Skin epidermis (tissue), 12 donors: ENCODE measurements around the gene OR52K1.

Experiments used
- H3K27ac ChIP-seq, 21 experiments: fragments of 200-600 bp; sonication (generic) in 11 of 21; one replicate each; pipeline ENCODE4 v1.5.0; 2020; ENCODE audit warnings: mild to moderate bottlenecking in 3 of 21, inconsistent platforms in 2 of 21, moderate library complexity in 2 of 21
- H3K4me3 ChIP-seq, 7 experiments: fragments of 200-600 bp; sonication (generic) in 2 of 7; one replicate each; pipeline ENCODE4 v1.5.0; 2020; ENCODE audit warnings: inconsistent platforms in 2 of 7, mild to moderate bottlenecking in 2 of 7, moderate library complexity in 1 of 7

Gene OR52K1

DNA sequence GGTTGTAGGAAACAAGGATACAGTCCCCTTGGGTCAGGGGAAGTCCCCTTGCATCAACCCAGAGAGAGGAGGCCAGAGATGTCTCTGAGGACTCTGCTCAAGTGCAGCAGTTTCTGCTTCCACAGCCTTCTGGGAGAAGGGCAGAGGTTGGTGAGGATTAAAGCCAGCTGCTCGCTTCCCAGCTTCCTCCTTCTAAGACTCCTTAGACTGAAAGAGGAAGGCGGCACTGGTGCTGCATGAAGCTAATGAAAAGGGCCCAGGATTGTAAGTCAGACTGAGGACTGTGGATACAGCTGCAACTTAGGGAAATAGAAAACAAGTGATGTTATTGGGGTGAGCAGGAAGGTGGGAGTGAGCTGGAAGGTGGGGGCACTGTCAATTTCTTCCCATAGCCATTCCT, at the start of gene OR52K1:
Gene OR52K1, plus strand, starts transcription at position 202 of the 400 bp plus-strand sequence. CDS start 6,255 bp downstream, outside the sequence.
- no peak within 1 kb of the TSS for H3K4me3 ChIP-seq
- no peak within 1 kb of the TSS for H3K27ac ChIP-seq

DNA sequence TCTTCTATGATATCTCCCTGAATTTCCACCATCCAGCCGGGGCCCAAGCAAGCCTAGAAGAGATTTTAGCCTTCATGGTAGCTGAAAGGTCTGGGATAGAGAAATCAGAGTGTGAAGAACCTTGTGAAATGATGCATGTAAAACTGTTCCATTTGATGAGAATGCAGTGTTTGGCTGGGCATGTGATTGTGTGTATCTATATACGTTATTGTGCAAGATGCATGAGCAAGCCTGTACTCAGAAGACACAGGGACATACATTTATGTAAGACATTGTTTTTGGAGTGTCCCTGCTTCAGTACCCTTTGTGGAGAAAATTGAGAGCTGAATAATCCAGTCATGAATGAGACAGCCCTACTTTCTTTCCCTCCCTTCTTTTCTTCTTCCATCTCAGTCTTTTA, 48.6 kb upstream of the OR52K1 start:
- no peak overlapping the region for H3K27ac ChIP-seq

DNA sequence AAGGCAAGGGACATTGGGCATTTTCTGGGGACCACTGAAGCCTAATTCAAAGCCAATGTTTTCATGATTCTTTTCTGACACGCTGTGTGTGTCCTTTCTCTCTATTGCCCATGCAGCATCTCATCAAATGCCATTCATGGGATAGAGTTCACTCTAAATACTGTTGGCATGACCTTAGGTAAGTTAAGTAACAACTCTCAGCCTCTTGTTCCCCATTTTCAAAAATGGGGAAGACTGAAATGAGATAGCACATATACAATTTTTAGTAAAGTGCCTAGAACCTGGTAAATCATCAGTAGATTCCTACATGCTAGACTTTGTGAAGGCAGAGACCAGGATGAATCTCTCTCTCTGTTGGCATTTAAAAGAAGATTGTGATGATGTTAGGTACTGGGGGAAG, 46.0 kb upstream of the OR52K1 start:
- no peak overlapping the region for H3K27ac ChIP-seq

More for the DNA sequence above, 48.6 kb upstream of the OR52K1 start:
- H3K4me3 ChIP-seq = no peak overlapping the region

DNA sequence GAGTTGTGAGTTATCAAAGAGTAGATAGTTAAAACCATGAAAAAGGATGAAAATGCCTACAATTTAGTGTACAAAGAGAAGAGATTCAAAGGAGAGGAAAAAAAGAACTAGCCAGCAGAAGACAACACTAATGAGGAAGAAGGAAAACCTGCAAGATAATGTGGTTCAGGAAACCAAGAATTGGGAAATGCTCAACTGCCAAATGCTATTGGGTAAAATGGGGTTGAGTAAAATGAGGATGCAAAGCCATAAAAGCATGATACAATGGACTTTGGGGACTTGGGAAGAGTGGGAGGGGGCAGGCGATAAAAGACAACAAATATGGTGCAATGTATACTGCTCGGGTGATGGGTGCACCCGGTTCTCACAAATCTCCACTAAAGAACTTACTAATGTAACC, 40.9 kb upstream of the OR52K1 start:
- H3K4me3 ChIP-seq = no peak overlapping the region
- no peak overlapping the region for H3K27ac ChIP-seq

More for the DNA sequence above, 46.0 kb upstream of the OR52K1 start:
- H3K4me3 ChIP-seq = no peak overlapping the region

DNA sequence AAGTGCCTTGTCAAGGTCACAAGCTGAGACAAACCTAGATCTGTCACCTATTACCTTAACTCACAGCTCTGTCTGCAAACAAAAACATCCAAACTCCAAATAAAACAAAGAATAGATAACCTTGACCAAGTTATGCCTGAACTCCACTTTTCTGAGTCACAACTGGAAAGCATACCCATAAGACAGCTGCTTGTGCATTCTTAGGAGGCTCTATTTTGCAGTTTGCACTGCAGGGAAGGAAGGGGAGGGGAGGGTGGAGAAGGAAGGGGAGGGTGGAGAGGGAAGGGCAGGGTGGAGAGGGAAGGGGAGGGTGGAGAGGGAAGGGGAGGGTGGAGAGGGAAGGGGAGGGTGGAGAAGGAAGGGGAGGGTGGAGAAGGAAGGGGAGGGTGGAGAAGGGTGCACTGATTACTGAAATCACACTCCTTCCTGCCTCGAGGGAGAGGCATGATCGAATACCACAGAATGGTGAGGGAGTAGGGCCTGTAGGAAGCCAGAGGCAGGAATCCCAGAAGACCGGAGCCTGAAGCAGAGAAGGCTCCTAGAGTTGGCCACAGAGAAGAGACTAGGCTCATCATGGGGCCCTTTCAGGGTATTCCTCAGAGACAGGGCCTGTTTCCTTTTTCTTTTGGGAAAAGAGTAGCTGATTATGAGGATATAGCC, 39.1 kb upstream of the OR52K1 start:
- Histone ChIP-seq H3K4me3 (no peak overlapping the region), H3K27ac (no peak overlapping the region)

DNA sequence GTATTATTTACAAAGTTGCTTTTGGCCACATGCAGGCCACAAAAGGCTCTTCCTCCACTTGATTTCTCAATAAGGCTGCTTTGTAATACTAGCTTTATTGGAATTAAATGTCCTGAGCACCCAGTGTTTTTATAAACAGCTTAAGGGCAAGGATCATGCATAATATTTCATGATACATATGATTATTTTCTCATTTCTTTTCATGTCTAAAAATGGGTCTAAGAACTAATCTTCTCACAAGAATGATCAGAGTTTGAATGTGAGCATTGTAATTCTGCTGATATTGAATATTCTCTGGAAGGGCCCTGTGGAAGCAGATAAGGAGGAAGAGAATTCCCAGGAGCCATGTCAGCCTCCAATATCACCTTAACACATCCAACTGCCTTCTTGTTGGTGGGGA, 33.5 kb upstream of the OR52K1 start, which contains the start of gene OR52K2:
Gene OR52K2, plus strand, starts transcription at position 301 of the 400 bp plus-strand sequence. Its CDS starts 45 bp downstream, at position 346.
- Histone ChIP-seq H3K27ac (no peak within 1 kb of the TSS), H3K4me3 (no peak within 1 kb of the TSS)

DNA sequence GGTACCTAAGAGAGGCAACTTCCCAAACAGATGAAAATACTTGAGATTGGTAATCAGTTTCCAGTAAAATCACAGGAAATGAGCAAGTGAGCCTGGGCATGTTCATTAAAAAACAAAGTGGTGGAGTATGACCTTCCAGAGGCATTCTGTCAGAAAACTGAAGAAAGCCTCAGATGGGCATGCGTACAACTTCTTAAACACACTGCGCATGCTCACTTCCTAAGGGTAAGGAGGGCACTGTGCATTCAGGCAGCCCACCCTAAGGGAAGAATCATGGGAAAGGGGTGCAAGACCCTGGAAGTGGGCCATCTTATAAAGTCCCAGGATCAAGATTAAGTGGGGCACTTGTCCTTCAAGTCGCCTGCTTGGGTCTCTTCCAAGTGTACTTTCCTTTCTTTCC, 29.3 kb upstream of the OR52K1 start:
- Histone ChIP-seq H3K4me3 (no peak overlapping the region), H3K27ac (no peak overlapping the region)

DNA sequence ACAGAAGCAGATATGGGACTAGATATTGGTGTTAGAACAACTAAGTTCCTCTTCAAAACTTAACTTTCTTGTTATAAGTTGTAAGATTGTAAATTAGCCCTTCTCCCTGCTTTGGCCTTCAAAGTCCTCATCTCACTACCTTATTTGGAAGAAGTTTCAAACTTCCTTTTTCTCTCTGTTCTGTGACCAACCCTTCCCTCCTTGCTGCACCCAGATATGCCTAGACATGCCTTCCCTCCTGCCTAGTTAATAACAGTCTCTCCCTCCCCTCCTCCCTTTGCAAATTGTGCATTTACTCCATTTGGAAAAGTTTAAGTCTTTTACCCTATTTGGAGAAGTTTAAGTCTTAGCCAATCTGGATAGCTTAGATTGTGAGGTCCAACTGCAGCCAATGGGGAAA, 28.4 kb upstream of the OR52K1 start:
- Histone ChIP-seq H3K27ac (peak overlapping the region in 2 of 21 experiments; percentile 1 to 6), H3K4me3 (no peak overlapping the region)

DNA sequence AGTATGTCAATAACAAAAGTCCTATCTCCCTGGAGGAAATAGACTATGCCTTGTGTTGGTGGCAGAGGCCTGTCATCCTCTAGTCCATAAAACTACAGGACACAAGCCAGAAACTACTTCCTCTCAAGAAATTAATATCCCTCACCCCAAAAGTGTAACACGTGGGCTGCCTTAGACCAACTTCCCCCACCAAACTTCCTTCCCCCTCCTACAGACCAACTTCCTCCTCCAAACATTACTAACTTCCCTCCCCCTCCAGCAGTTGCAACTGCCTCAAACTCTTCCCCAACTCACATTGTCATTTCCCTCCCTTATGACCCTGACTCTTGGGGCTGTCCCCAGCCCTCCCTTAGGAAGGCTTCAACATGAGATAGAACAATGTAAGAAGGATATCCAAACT, 27.0 kb upstream of the OR52K1 start:
- peak overlapping the region in 1 of 21 experiments; percentile 50 for H3K27ac ChIP-seq

DNA sequence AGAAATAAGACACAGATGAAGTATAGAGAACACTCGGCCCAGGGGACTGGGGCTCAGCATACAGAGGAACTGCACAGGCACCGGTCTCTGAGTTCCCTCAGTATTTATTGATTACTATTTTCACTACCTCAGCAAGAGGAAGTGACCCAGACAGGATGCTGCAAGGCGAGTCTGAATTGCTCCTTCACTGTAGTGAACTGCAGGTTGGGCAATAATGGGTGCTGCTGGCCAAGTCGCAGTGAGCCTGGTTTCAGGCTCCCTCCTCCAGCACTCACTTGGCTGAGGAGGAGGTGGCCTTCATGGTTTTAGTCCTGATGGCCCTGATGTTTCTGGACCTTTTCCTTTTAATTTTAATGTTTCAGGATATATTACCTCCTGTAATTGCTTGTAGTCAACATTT, 22.9 kb upstream of the OR52K1 start:
- Histone ChIP-seq H3K4me3 (no peak overlapping the region), H3K27ac (no peak overlapping the region)

More for the DNA sequence above, 27.0 kb upstream of the OR52K1 start:
- H3K4me3 ChIP-seq = no peak overlapping the region

DNA sequence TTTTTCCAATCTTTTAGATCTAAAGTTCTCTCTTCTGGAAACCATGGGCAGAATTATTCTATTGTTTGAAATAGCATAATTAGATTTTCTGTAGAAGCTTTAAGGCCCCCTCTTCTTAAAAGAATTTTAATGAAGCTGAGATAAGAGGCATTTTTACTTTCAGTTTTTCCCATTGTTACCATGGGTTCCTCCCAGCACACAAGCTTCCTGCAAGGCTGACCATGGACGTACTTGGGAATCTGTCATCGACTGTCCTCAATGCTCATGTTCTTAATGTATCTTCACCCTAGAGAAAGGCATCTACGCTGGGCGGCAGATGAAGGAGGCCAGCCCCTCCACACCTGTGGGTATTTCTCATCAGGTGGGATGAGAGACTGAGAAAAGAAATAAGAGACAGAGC, 22.3 kb upstream of the OR52K1 start:
- H3K4me3 ChIP-seq = no peak overlapping the region
- H3K27ac ChIP-seq = no peak overlapping the region

DNA sequence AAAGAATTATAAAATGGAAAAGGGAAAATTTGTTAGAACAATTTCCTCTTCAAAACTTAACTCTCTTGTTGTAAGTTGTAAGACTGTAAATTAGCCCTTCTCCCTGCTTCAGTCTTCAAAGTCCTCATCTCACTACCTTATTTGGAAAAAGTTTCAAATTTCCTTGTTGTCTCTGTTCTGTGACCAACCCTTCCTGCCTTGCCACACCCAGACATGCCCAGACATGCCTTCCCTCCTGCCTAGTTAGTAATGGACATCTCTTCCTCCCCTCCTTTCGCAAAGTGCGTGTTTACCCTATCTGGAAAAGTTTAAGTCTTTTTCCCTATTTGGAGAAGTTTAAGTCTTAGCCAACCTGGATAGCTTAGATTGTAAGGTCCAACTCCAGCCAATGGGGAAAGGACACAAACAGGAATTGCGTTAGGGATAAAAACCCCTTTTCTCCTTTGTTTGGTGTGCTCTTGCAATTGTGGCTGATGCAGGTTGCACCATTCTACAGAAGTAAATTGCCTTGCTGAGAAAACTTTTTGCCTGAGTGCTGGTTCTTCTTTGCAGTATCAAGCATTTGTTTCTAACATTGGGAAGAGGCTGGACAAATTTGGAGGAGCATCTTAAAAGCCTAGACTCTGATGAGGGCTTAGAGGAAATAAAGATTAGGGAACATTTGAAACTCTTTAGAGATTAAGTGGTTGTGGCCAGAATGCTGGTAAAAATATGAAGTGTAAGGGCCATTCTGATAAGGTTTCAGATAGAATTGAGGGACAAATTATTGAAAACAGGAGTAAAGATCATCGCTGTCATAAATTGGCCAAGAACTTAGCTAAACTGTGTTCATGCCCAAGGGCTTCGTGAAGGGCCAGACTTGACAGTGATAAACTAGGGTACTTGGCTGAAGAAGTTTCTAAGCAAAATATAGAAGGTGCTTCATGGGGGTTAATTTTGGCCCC, 18.0 kb upstream of the OR52K1 start:
- H3K27ac ChIP-seq = no peak overlapping the region
- no peak overlapping the region for H3K4me3 ChIP-seq

DNA sequence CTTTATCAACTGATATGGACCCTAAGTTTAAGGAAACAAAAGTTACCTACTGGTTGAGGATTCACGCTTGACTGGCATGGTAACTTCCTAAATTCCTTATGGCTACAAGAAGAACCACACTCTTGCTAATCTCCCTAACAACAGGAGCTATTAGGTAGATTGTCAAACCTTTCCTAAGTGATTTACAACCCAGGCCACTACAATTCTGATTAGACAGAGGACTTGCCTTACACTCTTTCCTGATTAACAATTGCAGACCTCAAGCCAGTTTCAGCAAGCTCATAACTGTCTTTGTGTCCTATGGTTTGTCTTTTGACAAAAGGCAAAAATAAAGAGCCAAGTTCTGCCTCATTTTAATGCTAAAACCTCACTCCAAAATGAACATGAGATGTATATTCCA, 17.0 kb upstream of the OR52K1 start:
- Histone ChIP-seq H3K4me3 (no peak overlapping the region), H3K27ac (no peak overlapping the region)

DNA sequence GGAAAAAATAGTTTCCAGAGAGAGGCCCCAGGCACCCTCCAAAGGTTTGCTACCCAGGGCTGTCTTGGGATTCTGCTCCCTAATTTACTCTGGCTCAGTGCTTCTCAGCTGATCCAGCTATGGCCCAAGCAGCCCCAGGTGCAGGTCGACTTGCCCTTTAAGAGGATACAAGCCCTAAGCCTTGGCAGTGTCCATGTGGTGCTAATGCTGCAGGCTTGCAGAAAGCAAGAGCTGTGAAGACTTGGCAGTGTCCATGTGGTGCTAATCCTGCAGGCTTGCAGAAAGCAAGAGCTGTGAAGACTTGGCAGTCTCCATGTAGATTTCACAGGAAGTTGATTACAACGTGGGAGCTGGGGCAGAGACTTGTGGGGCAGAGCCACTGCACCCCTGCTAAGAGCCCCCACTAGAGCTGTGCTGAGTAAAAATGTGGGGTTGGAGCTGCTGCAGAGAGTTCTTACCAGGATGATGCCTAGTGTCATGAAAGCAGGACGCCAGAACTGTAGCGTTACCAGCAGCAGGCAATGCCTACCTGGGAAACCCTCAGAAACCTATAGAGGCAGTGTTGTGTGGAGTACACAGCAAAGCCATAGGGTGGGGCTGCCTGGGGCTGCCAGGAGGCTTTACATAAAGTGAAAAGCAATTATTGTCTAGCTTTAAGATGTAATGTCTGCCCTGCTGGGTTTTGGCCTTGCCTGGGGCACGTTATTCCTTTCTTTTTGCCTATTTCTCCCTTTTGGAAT, 16.1 kb upstream of the OR52K1 start:
- Histone ChIP-seq H3K27ac (no peak overlapping the region), H3K4me3 (no peak overlapping the region)

DNA sequence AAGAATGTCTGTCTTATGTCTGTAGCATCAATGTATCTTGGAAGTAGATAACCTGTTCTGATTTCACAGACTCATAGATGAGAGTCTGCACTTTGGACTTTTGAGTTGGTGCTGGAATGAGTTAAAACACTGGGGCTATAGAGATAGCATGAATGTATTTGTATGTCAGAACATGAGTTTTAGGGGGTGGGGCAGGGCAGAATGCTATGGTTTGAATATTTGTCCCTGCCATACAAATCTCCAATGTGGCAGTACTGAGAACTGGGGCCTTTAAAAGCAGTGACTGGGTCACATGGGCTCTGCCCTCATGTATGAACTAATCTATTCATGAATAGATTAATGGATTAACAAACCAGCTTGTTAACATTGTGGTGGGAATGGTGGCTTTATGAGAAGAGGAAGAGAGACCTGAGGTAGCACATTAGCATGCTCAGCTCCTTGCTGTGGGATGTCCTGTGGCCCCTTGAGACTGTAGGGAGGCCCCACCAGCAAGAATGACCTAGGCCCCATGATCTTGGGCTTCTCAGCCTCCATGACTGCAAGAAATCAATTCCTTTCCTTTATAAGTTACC, 15.5 kb upstream of the OR52K1 start:
- Histone ChIP-seq H3K27ac (no peak overlapping the region), H3K4me3 (no peak overlapping the region)

DNA sequence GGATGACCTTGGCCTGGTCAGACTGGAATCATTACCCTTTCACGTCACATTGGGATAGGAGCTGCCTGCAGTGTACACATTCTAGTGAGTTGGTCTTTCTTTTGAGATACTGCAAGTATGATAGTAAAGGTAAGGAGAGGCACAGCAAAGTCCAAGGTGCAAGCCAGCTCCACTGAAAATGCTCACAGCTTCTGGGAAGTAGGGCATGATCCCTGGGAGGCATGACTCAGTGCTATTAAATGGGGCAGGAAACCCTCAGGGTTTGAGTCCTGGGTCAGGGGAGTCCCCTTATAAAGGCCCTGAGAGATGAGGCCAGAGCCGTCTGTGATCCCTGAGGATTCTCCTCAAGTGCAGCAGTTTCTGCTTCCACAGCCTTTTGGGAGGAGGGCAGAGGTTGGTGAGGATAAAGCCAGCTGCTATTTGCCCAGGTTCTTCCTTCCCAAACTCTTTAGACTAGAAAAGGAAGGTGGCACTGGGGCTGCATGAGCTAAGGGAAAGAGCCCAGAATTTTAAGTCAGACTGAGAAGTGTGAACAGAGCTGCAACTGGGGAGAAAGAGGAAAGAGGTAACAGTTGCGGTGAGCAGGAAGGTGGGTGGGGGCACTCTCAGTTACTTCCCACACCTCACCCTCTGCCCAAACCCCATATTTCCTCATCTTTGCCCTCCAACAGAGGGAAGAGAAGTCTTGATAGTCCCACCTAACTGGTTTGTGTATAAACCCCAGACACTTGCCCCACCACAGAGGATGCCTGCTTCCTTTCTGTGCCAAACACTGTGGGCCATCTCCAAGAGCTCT, 14.4 kb upstream of the OR52K1 start:
- H3K4me3 ChIP-seq = no peak overlapping the region
- H3K27ac ChIP-seq = no peak overlapping the region

DNA sequence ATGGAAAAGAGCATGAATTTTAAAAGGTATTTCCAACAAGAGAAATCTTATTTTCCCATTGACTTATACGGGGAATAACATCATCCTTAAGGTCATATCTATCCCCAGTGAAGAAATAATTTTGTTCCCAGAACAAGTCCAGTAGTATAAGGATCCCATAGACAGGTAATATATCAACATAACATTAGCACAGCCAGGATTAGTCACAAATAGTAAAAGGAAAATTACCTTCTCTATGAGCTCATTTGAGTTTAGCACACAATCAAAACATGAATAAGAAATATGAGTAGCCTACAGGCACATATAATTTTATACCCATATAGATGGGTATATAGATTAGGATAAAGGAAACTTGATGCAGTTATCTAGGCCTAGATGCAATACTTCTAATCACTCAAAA, 2.8 kb upstream of the OR52K1 start:
- Histone ChIP-seq H3K4me3 (no peak overlapping the region), H3K27ac (no peak overlapping the region)

DNA sequence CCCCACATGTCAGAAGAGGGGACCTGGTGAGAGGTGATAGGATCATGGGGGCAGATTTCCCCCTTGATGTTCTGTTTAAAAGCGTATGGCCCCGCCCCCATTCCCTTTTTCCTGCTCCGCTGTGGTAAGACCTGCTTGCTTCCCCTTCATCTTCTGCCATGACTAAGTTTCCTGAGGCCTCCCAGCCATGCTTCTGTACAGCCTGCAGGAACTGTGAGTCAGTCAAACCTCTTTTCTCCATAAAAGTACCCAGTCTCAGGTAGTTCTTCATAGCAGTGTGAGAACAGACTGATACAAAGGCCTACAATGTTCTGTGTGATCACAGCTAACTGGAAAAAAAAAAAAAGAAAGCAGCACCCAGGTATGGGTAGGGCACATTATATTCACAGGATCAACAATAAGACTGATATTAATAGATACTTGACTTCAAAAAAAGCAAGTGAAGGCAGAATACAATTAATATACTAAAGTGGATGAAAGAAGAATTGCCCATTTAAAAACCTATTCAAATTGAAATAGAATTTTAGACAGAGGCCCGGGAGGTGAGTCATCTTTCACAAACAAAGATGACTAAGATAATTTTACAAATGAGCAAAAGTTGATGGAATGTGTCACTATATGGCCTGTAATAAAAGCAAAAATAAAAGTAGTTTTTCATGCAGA, 1.7 kb upstream of the OR52K1 start:
- no peak overlapping the region for H3K27ac ChIP-seq
- no peak overlapping the region for H3K4me3 ChIP-seq

DNA sequence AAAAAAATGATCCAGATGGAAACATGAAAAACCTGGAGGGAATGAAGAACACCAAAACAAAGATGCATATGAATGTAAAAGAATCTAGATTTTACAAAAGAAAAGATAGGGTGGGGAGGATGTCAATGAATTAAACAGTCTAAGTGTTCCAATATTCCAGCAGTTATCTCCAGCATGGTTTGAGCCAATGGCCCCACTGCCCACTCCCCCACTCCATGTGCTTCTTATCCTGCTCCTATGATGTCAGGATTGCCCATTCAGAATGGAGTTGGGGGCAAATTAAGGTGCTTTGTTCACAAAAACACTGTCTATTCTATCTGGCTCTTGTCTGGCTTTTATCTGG, 1.2 kb upstream of the OR52K1 start:
- Histone ChIP-seq H3K27ac (no peak overlapping the region), H3K4me3 (no peak overlapping the region)
